Muscle layer of duodenum (tissue), 2 donors: ENCODE measurements around the gene TRAPPC2.
A peak's percentile ranks its signal among the peaks of the same experiment; 100 is the strongest.

Experiments used
- H3K27ac ChIP-seq: one replicate; pipeline ENCODE4 v1.7.0; 2013; ENCODE audit warnings: mild to moderate bottlenecking, low read length
- H3K27me3 ChIP-seq: one replicate; pipeline ENCODE4 v1.7.0; 2013; ENCODE audit warnings: low read depth, mild to moderate bottlenecking, control low read depth, low read length
- H3K36me3 ChIP-seq, 2 donors: one replicate each; pipeline ENCODE4 v1.7.0; 2013; ENCODE audit warnings: low read length in 2 of 2, control low read depth in 1 of 2, mild to moderate bottlenecking in 1 of 2; ENCODE audit not compliant: insufficient read depth in 2 of 2, control insufficient read depth in 1 of 2
- H3K4me1 ChIP-seq, 2 donors: one replicate each; pipeline ENCODE4 v1.7.0; 2013; ENCODE audit warnings: low read length in 2 of 2, mild to moderate bottlenecking in 2 of 2, control low read depth in 1 of 2, moderate library complexity in 1 of 2; ENCODE audit not compliant: insufficient read depth in 2 of 2, control insufficient read depth in 1 of 2
- H3K4me3 ChIP-seq, 2 donors: one replicate each; pipeline ENCODE4 v1.7.0; 2013; ENCODE audit warnings: low read length in 2 of 2, low read depth in 1 of 2, mild to moderate bottlenecking in 1 of 2
- H3K9me3 ChIP-seq, 2 donors: one replicate each; pipeline ENCODE4 v1.7.0; 2013; ENCODE audit warnings: low read length in 2 of 2, control low read depth in 1 of 2, mild to moderate bottlenecking in 1 of 2; ENCODE audit not compliant: control insufficient read depth in 1 of 2
- donor health status: healthy.

TRAPPC2 gene

GRCh38 chrX:13734278-13735172 is at the start of gene TRAPPC2, which contains the start of gene OFD1:
Gene TRAPPC2, minus strand, starts transcription at chrX:13734620. Its CDS starts 14,657 bp downstream, at chrX:13719963.
Gene OFD1, plus strand, starts transcription at chrX:13734748. Its CDS starts 324 bp downstream, at chrX:13735072.
- Histone ChIP-seq H3K4me1 (peaks cover 0 to 4% of the 10 kb centered on the region in 2 donors), H3K4me3 (peak within 1 kb of the TSS; percentile 75 to 86), H3K27ac (peak within 1 kb of the TSS; percentile 86), H3K36me3 (no peaks in the 10 kb centered on the region), H3K27me3 (no peaks in the 10 kb centered on the region), H3K9me3 (no peaks in the 10 kb centered on the region)

GRCh38 chrX:13780868-13781427 is 46.5 kb upstream of the TRAPPC2 start:
- no peak overlapping the region for H3K27ac ChIP-seq
- H3K4me1 ChIP-seq: no peaks in the 10 kb centered on the region
- no peak overlapping the region for H3K4me3 ChIP-seq
- no peaks in the 10 kb centered on the region for H3K27me3 ChIP-seq
- H3K9me3 ChIP-seq: no peaks in the 10 kb centered on the region
- H3K36me3 ChIP-seq: no peaks in the 10 kb centered on the region

GRCh38 chrX:13778916-13779315 is 44.5 kb upstream of the TRAPPC2 start:
- Histone ChIP-seq H3K9me3 (no peaks in the 10 kb centered on the region), H3K27ac (no peak overlapping the region), H3K36me3 (peaks cover 0 to 8% of the 10 kb centered on the region in 2 donors), H3K27me3 (no peaks in the 10 kb centered on the region), H3K4me1 (no peaks in the 10 kb centered on the region), H3K4me3 (no peak overlapping the region)

GRCh38 chrX:13776387-13776786 is 42.0 kb upstream of the TRAPPC2 start:
- no peak overlapping the region for H3K27ac ChIP-seq
- no peaks in the 10 kb centered on the region for H3K9me3 ChIP-seq
- no peaks in the 10 kb centered on the region for H3K4me1 ChIP-seq
- H3K36me3 ChIP-seq: peaks cover 0 to 15% of the 10 kb centered on the region in 2 donors
- H3K4me3 ChIP-seq: no peak overlapping the region
- no peaks in the 10 kb centered on the region for H3K27me3 ChIP-seq

GRCh38 chrX:13775837-13776236 is 41.4 kb upstream of the TRAPPC2 start:
- Histone ChIP-seq H3K4me3 (no peak overlapping the region), H3K4me1 (no peaks in the 10 kb centered on the region), H3K9me3 (no peaks in the 10 kb centered on the region), H3K36me3 (peaks cover 0 to 15% of the 10 kb centered on the region in 2 donors), H3K27ac (no peak overlapping the region), H3K27me3 (no peaks in the 10 kb centered on the region)

GRCh38 chrX:13774696-13775095 is 40.3 kb upstream of the TRAPPC2 start:
- Histone ChIP-seq H3K27ac (no peak overlapping the region), H3K9me3 (no peaks in the 10 kb centered on the region), H3K27me3 (no peaks in the 10 kb centered on the region), H3K36me3 (peaks cover 0 to 19% of the 10 kb centered on the region in 2 donors), H3K4me1 (no peaks in the 10 kb centered on the region), H3K4me3 (no peak overlapping the region)

- Histone ChIP-seq H3K27me3 (no peaks in the 10 kb centered on the region), H3K36me3 (peaks cover 23 to 35% of the 10 kb centered on the region in 2 donors), H3K27ac (no peak overlapping the region), H3K4me3 (no peak overlapping the region), H3K9me3 (no peaks in the 10 kb centered on the region), H3K4me1 (peaks cover 0 to 5% of the 10 kb centered on the region in 2 donors)
These were observed 35.7 kb upstream of the TRAPPC2 start for GRCh38 chrX:13770013-13770535.

GRCh38 chrX:13768939-13769338 is 34.5 kb upstream of the TRAPPC2 start:
- Histone ChIP-seq H3K4me1 (peaks cover 3 to 9% of the 10 kb centered on the region in 2 donors), H3K27me3 (no peaks in the 10 kb centered on the region), H3K36me3 (peaks cover 23 to 27% of the 10 kb centered on the region in 2 donors), H3K4me3 (no peak overlapping the region), H3K27ac (no peak overlapping the region), H3K9me3 (no peaks in the 10 kb centered on the region)

- Histone ChIP-seq H3K4me1 (peaks cover 3 to 15% of the 10 kb centered on the region in 2 donors), H3K36me3 (peaks cover 16 to 35% of the 10 kb centered on the region in 2 donors), H3K27ac (no peak overlapping the region), H3K27me3 (no peaks in the 10 kb centered on the region), H3K9me3 (no peaks in the 10 kb centered on the region), H3K4me3 (no peak overlapping the region)
These were observed 30.3 kb upstream of the TRAPPC2 start for GRCh38 chrX:13764765-13765164.

- H3K27ac ChIP-seq: no peak overlapping the region
- H3K4me1 ChIP-seq: peaks cover 3 to 15% of the 10 kb centered on the region in 2 donors
- peaks cover 15 to 37% of the 10 kb centered on the region in 2 donors for H3K36me3 ChIP-seq
- H3K9me3 ChIP-seq: no peaks in the 10 kb centered on the region
- H3K4me3 ChIP-seq: no peak overlapping the region
- H3K27me3 ChIP-seq: no peaks in the 10 kb centered on the region
These were observed 29.9 kb upstream of the TRAPPC2 start for GRCh38 chrX:13764281-13764680.

- peaks cover 11 to 37% of the 10 kb centered on the region in 2 donors for H3K36me3 ChIP-seq
- H3K9me3 ChIP-seq: no peaks in the 10 kb centered on the region
- H3K27ac ChIP-seq: no peak overlapping the region
- H3K4me1 ChIP-seq: peaks cover 3 to 15% of the 10 kb centered on the region in 2 donors
- no peaks in the 10 kb centered on the region for H3K27me3 ChIP-seq
- no peak overlapping the region for H3K4me3 ChIP-seq
These were observed 29.1 kb upstream of the TRAPPC2 start for GRCh38 chrX:13763489-13763888.
